ENCODE measurements around the gene RAB7A. TPM values are rescaled to one million over a fixed set of nuclear protein-coding genes. Genes with fewer than 3 reads are reported as not detected.
A peak's percentile ranks its signal among the peaks of the same experiment; 100 is the strongest.

RAB7A gene
- total and polyA plus RNA-seq, 3 experiments from 2014 or later = 206 to 285 (median 260) TPM

GRCh38 chr3:128814060-128814459, 88.1 kb downstream of the RAB7A start:
- Mint-ChIP-seq H3K4me3 (peak overlapping the region in 1 of 7 donors; percentile 35), H3K9me3 (no peaks in the 10 kb centered on the region), H3K36me3 (peaks cover 13 to 88% (median 41%) of the 10 kb centered on the region in 3 donors), H3K4me1 (peaks cover 3 to 4% (median 3%) of the 10 kb centered on the region in 3 donors), H3K27ac (peak overlapping the region in 3 of 8 donors; percentile 8 to 70 (median 27)), H3K27me3 (peaks cover 0 to 2% of the 10 kb centered on the region in 2 donors)
- H3K9me3 ChIP-seq (ENCODE audit: low read length) = no peaks in the 10 kb centered on the region
- H3K27me3 ChIP-seq (ENCODE audit: insufficient read depth, low read length, poor library complexity, severe bottlenecking) = no peaks in the 10 kb centered on the region
- DNase-seq = no peak
- H3K4me1 ChIP-seq (ENCODE audit: insufficient read depth, low read length) = no peaks in the 10 kb centered on the region
- ChIA-PET POLR2A (no interaction called here), CTCF (interaction anchor here (0.7 kb wide), 1 partner anchor 196 kb away, joined by 3 read pairs; no protein-coding TSS in a partner anchor)
- H3K27ac ChIP-seq (ENCODE audit: low read depth, low read length) = no peak overlapping the region
- no peak overlapping the region for H3K4me3 ChIP-seq (ENCODE audit: low read length)
- peaks cover 53% of the 10 kb centered on the region for H3K36me3 ChIP-seq (ENCODE audit: insufficient read depth, low read length)

- H3K4me3 ChIP-seq (ENCODE audit: low read length) = no peak overlapping the region
- peaks cover 12 to 87% (median 38%) of the 10 kb centered on the region in 3 donors for H3K36me3 Mint-ChIP-seq
- CTCF ChIA-PET = interaction anchor here (0.7 kb wide), 1 partner anchor 197 kb away, joined by 3 read pairs; no protein-coding TSS in a partner anchor
These were observed 88.7 kb downstream of the RAB7A start for GRCh38 chr3:128814519-128815317.

GRCh38 chr3:128815318-128816064, 89.5 kb downstream of the RAB7A start:
- H3K36me3 Mint-ChIP-seq = peaks cover 12 to 87% (median 34%) of the 10 kb centered on the region in 3 donors
- ChIA-PET CTCF (no interaction called here), POLR2A (no interaction called here)
- no peaks in the 10 kb centered on the region for H3K9me3 Mint-ChIP-seq
- peaks cover 49% of the 10 kb centered on the region for H3K36me3 ChIP-seq (ENCODE audit: insufficient read depth, low read length)
- peaks cover 0 to 2% (median 0%) of the 10 kb centered on the region in 3 donors for H3K4me1 Mint-ChIP-seq
- peak overlapping the region in 5 of 8 donors; percentile 27 to 82 (median 54) for H3K27ac Mint-ChIP-seq
- no peak for DNase-seq
- no peaks in the 10 kb centered on the region for H3K4me1 ChIP-seq (ENCODE audit: insufficient read depth, low read length)
- H3K27me3 Mint-ChIP-seq = peaks cover 0 to 2% of the 10 kb centered on the region in 2 donors
- H3K4me3 ChIP-seq (ENCODE audit: low read length) = no peak overlapping the region
- H3K27me3 ChIP-seq (ENCODE audit: insufficient read depth, low read length, poor library complexity, severe bottlenecking) = no peaks in the 10 kb centered on the region
- no peak overlapping the region for H3K27ac ChIP-seq (ENCODE audit: low read depth, low read length)
- H3K4me3 Mint-ChIP-seq = no peak overlapping the region
- no peaks in the 10 kb centered on the region for H3K9me3 ChIP-seq (ENCODE audit: low read length)

More at GRCh38 chr3:128814519-128815317, 88.7 kb downstream of the RAB7A start:
- DNase-seq = no peak
- peaks cover 0 to 2% of the 10 kb centered on the region in 2 donors for H3K27me3 Mint-ChIP-seq
- peaks cover 0 to 2% (median 0%) of the 10 kb centered on the region in 3 donors for H3K4me1 Mint-ChIP-seq
- POLR2A ChIA-PET = no interaction called here
- peaks cover 53% of the 10 kb centered on the region for H3K36me3 ChIP-seq (ENCODE audit: insufficient read depth, low read length)
- no peaks in the 10 kb centered on the region for H3K27me3 ChIP-seq (ENCODE audit: insufficient read depth, low read length, poor library complexity, severe bottlenecking)
- no peak overlapping the region for H3K27ac ChIP-seq (ENCODE audit: low read depth, low read length)
- H3K9me3 ChIP-seq (ENCODE audit: low read length) = no peaks in the 10 kb centered on the region
- peak overlapping the region in 5 of 8 donors; percentile 8 to 72 (median 46) for H3K27ac Mint-ChIP-seq
- no peaks in the 10 kb centered on the region for H3K9me3 Mint-ChIP-seq
- H3K4me1 ChIP-seq (ENCODE audit: insufficient read depth, low read length) = no peaks in the 10 kb centered on the region
- peak overlapping the region in 1 of 7 donors; percentile 35 for H3K4me3 Mint-ChIP-seq

GRCh38 chr3:128818186-128818787, 92.3 kb downstream of the RAB7A start:
- no peak for DNase-seq
- Histone ChIP-seq H3K4me1 (ENCODE audit: insufficient read depth, low read length) (no peaks in the 10 kb centered on the region), H3K9me3 (ENCODE audit: low read length) (no peaks in the 10 kb centered on the region), H3K27me3 (ENCODE audit: insufficient read depth, low read length, poor library complexity, severe bottlenecking) (no peaks in the 10 kb centered on the region), H3K27ac (ENCODE audit: low read depth, low read length) (no peak overlapping the region), H3K36me3 (ENCODE audit: insufficient read depth, low read length) (peaks cover 26% of the 10 kb centered on the region), H3K4me3 (ENCODE audit: low read length) (no peak overlapping the region)
- H3K4me1 Mint-ChIP-seq = peaks cover 0 to 2% (median 0%) of the 10 kb centered on the region in 3 donors
- ChIA-PET CTCF (no interaction called here), POLR2A (no interaction called here)
- H3K9me3 Mint-ChIP-seq = no peaks in the 10 kb centered on the region
- no peak overlapping the region for H3K4me3 Mint-ChIP-seq
- no peak overlapping the region for H3K27ac Mint-ChIP-seq
- H3K36me3 Mint-ChIP-seq = peaks cover 10 to 69% (median 28%) of the 10 kb centered on the region in 3 donors
- H3K27me3 Mint-ChIP-seq = peaks cover 0 to 2% of the 10 kb centered on the region in 2 donors

GRCh38 chr3:128820252-128820839, 94.4 kb downstream of the RAB7A start:
- peak overlapping the region in 2 of 8 donors; percentile 35 to 39 for H3K27ac Mint-ChIP-seq
- CTCF ChIA-PET = no interaction called here
- H3K4me1 Mint-ChIP-seq = peaks cover 0 to 2% (median 0%) of the 10 kb centered on the region in 3 donors
- H3K9me3 Mint-ChIP-seq = no peaks in the 10 kb centered on the region
- H3K4me3 Mint-ChIP-seq = no peak overlapping the region
- no peaks in the 10 kb centered on the region for H3K4me1 ChIP-seq (ENCODE audit: insufficient read depth, low read length)
- H3K27me3 Mint-ChIP-seq = peaks cover 0 to 2% of the 10 kb centered on the region in 2 donors
- peaks cover 4 to 48% (median 21%) of the 10 kb centered on the region in 3 donors for H3K36me3 Mint-ChIP-seq
- no peak for DNase-seq
- peaks cover 10% of the 10 kb centered on the region for H3K36me3 ChIP-seq (ENCODE audit: insufficient read depth, low read length)
- H3K27ac ChIP-seq (ENCODE audit: low read depth, low read length) = no peak overlapping the region
- POLR2A ChIA-PET = no interaction called here
- no peak overlapping the region for H3K4me3 ChIP-seq (ENCODE audit: low read length)
- H3K27me3 ChIP-seq (ENCODE audit: insufficient read depth, low read length, poor library complexity, severe bottlenecking) = no peaks in the 10 kb centered on the region
- no peaks in the 10 kb centered on the region for H3K9me3 ChIP-seq (ENCODE audit: low read length)

- Mint-ChIP-seq H3K4me1 (no peaks in the 10 kb centered on the region), H3K27ac (peak overlapping the region in 2 of 8 donors; percentile 9 to 28), H3K9me3 (no peaks in the 10 kb centered on the region), H3K27me3 (no peaks in the 10 kb centered on the region), H3K36me3 (peaks cover 4 to 26% (median 14%) of the 10 kb centered on the region in 3 donors), H3K4me3 (no peak overlapping the region)
- ChIA-PET CTCF (no interaction called here), POLR2A (no interaction called here)
- Histone ChIP-seq H3K4me3 (ENCODE audit: low read length) (no peak overlapping the region), H3K9me3 (ENCODE audit: low read length) (no peaks in the 10 kb centered on the region), H3K36me3 (ENCODE audit: insufficient read depth, low read length) (peaks cover 6% of the 10 kb centered on the region), H3K27ac (ENCODE audit: low read depth, low read length) (no peak overlapping the region), H3K27me3 (ENCODE audit: insufficient read depth, low read length, poor library complexity, severe bottlenecking) (no peaks in the 10 kb centered on the region), H3K4me1 (ENCODE audit: insufficient read depth, low read length) (no peaks in the 10 kb centered on the region)
- no peak for DNase-seq
These were observed 97.0 kb downstream of the RAB7A start for GRCh38 chr3:128823008-128823407.

GRCh38 chr3:128823631-128824030, 97.6 kb downstream of the RAB7A start:
- Mint-ChIP-seq H3K4me1 (no peaks in the 10 kb centered on the region), H3K4me3 (no peak overlapping the region), H3K27me3 (no peaks in the 10 kb centered on the region), H3K36me3 (peaks cover 1 to 20% (median 8%) of the 10 kb centered on the region in 3 donors), H3K9me3 (no peaks in the 10 kb centered on the region), H3K27ac (peak overlapping the region in 1 of 8 donors; percentile 78)
- Histone ChIP-seq H3K4me1 (ENCODE audit: insufficient read depth, low read length) (no peaks in the 10 kb centered on the region), H3K36me3 (ENCODE audit: insufficient read depth, low read length) (peaks cover 6% of the 10 kb centered on the region), H3K4me3 (ENCODE audit: low read length) (no peak overlapping the region), H3K27me3 (ENCODE audit: insufficient read depth, low read length, poor library complexity, severe bottlenecking) (no peaks in the 10 kb centered on the region), H3K9me3 (ENCODE audit: low read length) (no peaks in the 10 kb centered on the region), H3K27ac (ENCODE audit: low read depth, low read length) (no peak overlapping the region)
- ChIA-PET CTCF (no interaction called here), POLR2A (no interaction called here)
- DNase-seq = no peak

Data from CD8-positive, alpha-beta memory T cell (primary cell).